IPS-18a (cell line): ENCODE results near the gene ZFYVE21.

Source experiments
- H3K27ac ChIP-seq: one replicate; pipeline ENCODE4 v1.5.1; 2013; ENCODE audit warnings: low read length
- H3K27me3 ChIP-seq: one replicate; pipeline ENCODE4 v1.6.1; 2013; ENCODE audit warnings: mild to moderate bottlenecking, low read length; ENCODE audit not compliant: control insufficient read depth, insufficient read depth
- H3K36me3 ChIP-seq: one replicate; pipeline ENCODE4 v1.6.1; 2013; ENCODE audit warnings: low read depth, low read length; ENCODE audit not compliant: control insufficient read depth
- H3K4me1 ChIP-seq: one replicate; pipeline ENCODE4 v1.6.1; 2013; ENCODE audit warnings: low read depth, low read length; ENCODE audit not compliant: control insufficient read depth
- H3K4me3 ChIP-seq: one replicate; pipeline ENCODE4 v1.5.1; 2013; ENCODE audit warnings: low read length
- H3K9ac ChIP-seq: one replicate; pipeline ENCODE4 v1.6.1; 2013; ENCODE audit warnings: mild to moderate bottlenecking, low read length, moderate library complexity
- H3K9me3 ChIP-seq: one replicate; pipeline ENCODE4 v1.6.1; 2013; ENCODE audit warnings: low read depth, low read length; ENCODE audit not compliant: control insufficient read depth

ZFYVE21 gene

GRCh38 chr14:103694572-103695026, 21.0 kb upstream of the ZFYVE21 start:
- peaks cover 25% of the 10 kb centered on the region for H3K36me3 ChIP-seq
- H3K27ac ChIP-seq: no peak overlapping the region

GRCh38 chr14:103695296-103696069, 20.1 kb upstream of the ZFYVE21 start:
- Histone ChIP-seq H3K27ac (no peak overlapping the region), H3K27me3 (no peaks in the 10 kb centered on the region), H3K36me3 (peaks cover 28% of the 10 kb centered on the region), H3K4me1 (no peaks in the 10 kb centered on the region), H3K9ac (no peak overlapping the region), H3K9me3 (no peaks in the 10 kb centered on the region), H3K4me3 (no peak overlapping the region)

More at GRCh38 chr14:103694572-103695026, 21.0 kb upstream of the ZFYVE21 start:
- Histone ChIP-seq H3K4me3 (no peak overlapping the region), H3K4me1 (no peaks in the 10 kb centered on the region), H3K9ac (no peak overlapping the region), H3K27me3 (no peaks in the 10 kb centered on the region), H3K9me3 (no peaks in the 10 kb centered on the region)

GRCh38 chr14:103696070-103696402, 19.6 kb upstream of the ZFYVE21 start:
- no peak overlapping the region for H3K4me3 ChIP-seq
- H3K27me3 ChIP-seq: no peaks in the 10 kb centered on the region
- H3K9me3 ChIP-seq: no peaks in the 10 kb centered on the region
- H3K4me1 ChIP-seq: no peaks in the 10 kb centered on the region
- H3K36me3 ChIP-seq: peaks cover 28% of the 10 kb centered on the region
- H3K9ac ChIP-seq: no peak overlapping the region
- no peak overlapping the region for H3K27ac ChIP-seq

GRCh38 chr14:103696466-103697071, 19.0 kb upstream of the ZFYVE21 start:
- H3K27ac ChIP-seq: no peak overlapping the region
- peaks cover 28% of the 10 kb centered on the region for H3K36me3 ChIP-seq
- no peak overlapping the region for H3K4me3 ChIP-seq
- H3K27me3 ChIP-seq: no peaks in the 10 kb centered on the region
- no peaks in the 10 kb centered on the region for H3K4me1 ChIP-seq
- no peak overlapping the region for H3K9ac ChIP-seq
- no peaks in the 10 kb centered on the region for H3K9me3 ChIP-seq

GRCh38 chr14:103697206-103697602, 18.4 kb upstream of the ZFYVE21 start:
- H3K27ac ChIP-seq: no peak overlapping the region
- peaks cover 31% of the 10 kb centered on the region for H3K36me3 ChIP-seq
- H3K9ac ChIP-seq: no peak overlapping the region
- no peaks in the 10 kb centered on the region for H3K27me3 ChIP-seq
- H3K9me3 ChIP-seq: no peaks in the 10 kb centered on the region
- no peaks in the 10 kb centered on the region for H3K4me1 ChIP-seq
- no peak overlapping the region for H3K4me3 ChIP-seq

- H3K9ac ChIP-seq: no peak overlapping the region
- H3K9me3 ChIP-seq: no peaks in the 10 kb centered on the region
- H3K4me1 ChIP-seq: no peaks in the 10 kb centered on the region
- H3K27me3 ChIP-seq: no peaks in the 10 kb centered on the region
- H3K36me3 ChIP-seq: peaks cover 32% of the 10 kb centered on the region
- no peak overlapping the region for H3K27ac ChIP-seq
- no peak overlapping the region for H3K4me3 ChIP-seq
Observed at GRCh38 chr14:103697603-103698379, 17.8 kb upstream of the ZFYVE21 start.

GRCh38 chr14:103698380-103699260, 17.0 kb upstream of the ZFYVE21 start:
- Histone ChIP-seq H3K9ac (no peak overlapping the region), H3K4me3 (no peak overlapping the region), H3K27ac (no peak overlapping the region), H3K36me3 (peaks cover 27% of the 10 kb centered on the region), H3K27me3 (no peaks in the 10 kb centered on the region), H3K4me1 (no peaks in the 10 kb centered on the region), H3K9me3 (no peaks in the 10 kb centered on the region)

GRCh38 chr14:103699261-103699661, 16.3 kb upstream of the ZFYVE21 start:
- no peaks in the 10 kb centered on the region for H3K27me3 ChIP-seq

GRCh38 chr14:103699901-103700752, 15.5 kb upstream of the ZFYVE21 start:
- Histone ChIP-seq H3K27ac (no peak overlapping the region), H3K36me3 (peaks cover 31% of the 10 kb centered on the region)

More at GRCh38 chr14:103699261-103699661, 16.3 kb upstream of the ZFYVE21 start:
- Histone ChIP-seq H3K9me3 (no peaks in the 10 kb centered on the region), H3K4me1 (no peaks in the 10 kb centered on the region), H3K36me3 (peaks cover 27% of the 10 kb centered on the region), H3K27ac (no peak overlapping the region), H3K4me3 (no peak overlapping the region), H3K9ac (no peak overlapping the region)

GRCh38 chr14:103700753-103701490, 14.7 kb upstream of the ZFYVE21 start:
- H3K9me3 ChIP-seq: no peaks in the 10 kb centered on the region
- H3K4me3 ChIP-seq: no peak overlapping the region
- no peaks in the 10 kb centered on the region for H3K4me1 ChIP-seq
- no peak overlapping the region for H3K9ac ChIP-seq
- no peaks in the 10 kb centered on the region for H3K27me3 ChIP-seq
- no peak overlapping the region for H3K27ac ChIP-seq
- H3K36me3 ChIP-seq: peaks cover 39% of the 10 kb centered on the region

More at GRCh38 chr14:103699901-103700752, 15.5 kb upstream of the ZFYVE21 start:
- Histone ChIP-seq H3K9me3 (no peaks in the 10 kb centered on the region), H3K4me3 (no peak overlapping the region), H3K9ac (no peak overlapping the region), H3K4me1 (no peaks in the 10 kb centered on the region), H3K27me3 (no peaks in the 10 kb centered on the region)
